SK-N-SH (cell line): ENCODE data around the gene UCP3. TPM values are rescaled to one million over a fixed set of nuclear protein-coding genes. Genes with fewer than 3 reads are reported as not detected.
A peak's percentile ranks its signal among the peaks of the same experiment; 100 is the strongest.

ENCODE experiments used
- CTCF ChIA-PET: fragments of 300-600, 350-600 bp; formaldehyde crosslinking; extraction: SDS; loops from one replicate; lab custom pipeline; 2021; lab: Yijun Ruan, JAX
- POLR2A ChIA-PET: fragments of 350-600 bp; sonication (Branson Sonifier 250); formaldehyde crosslinking; extraction: SDS; loops from one replicate; lab custom pipeline; 2020; ENCODE audit warnings: antibody characterized with exemption, inconsistent platforms; lab: Yijun Ruan, JAX
- DNase-seq: peaks from one replicate; pipeline ENCODE4 v3.0.0; 2012
- H2AFZ ChIP-seq: fragments of 200-600 bp; sonication (generic); 2 replicates; pipeline ENCODE4 v1.8.1; 2016; ENCODE audit warnings: antibody characterized with exemption, mild to moderate bottlenecking, low read depth
- H3F3A ChIP-seq: fragments of 200-600 bp; sonication (generic); replicated peaks from 2 replicates; pipeline ENCODE3; 2016; ENCODE audit warnings: antibody characterized with exemption, mild to moderate bottlenecking; ENCODE audit not compliant: insufficient read depth
- H3K27ac ChIP-seq, 2 experiments: fragments of 200-500 bp in 1 of 2; fragments of 200-600 bp in 1 of 2; sonication (Bioruptor generic) in 1 of 2; sonication (generic), shearing (Covaris generic) in 1 of 2; 2 replicates each; pipeline versions ENCODE4 v1.5.1 to v1.6.1; 2014 to 2016; ENCODE audit warnings: low read depth in 2 of 2, inconsistent platforms in 1 of 2, low read length in 1 of 2, mild to moderate bottlenecking in 1 of 2, mixed read lengths in 1 of 2
- H3K27me3 ChIP-seq: fragments of 200-600 bp; sonication (generic), shearing (Covaris generic); 2 replicates; pipeline ENCODE4 v1.6.1; 2016; ENCODE audit warnings: mixed run types; ENCODE audit not compliant: insufficient read depth
- H3K36me3 ChIP-seq, 2 experiments: fragments of 200-500 bp in 1 of 2; fragments of 200-600 bp in 1 of 2; sonication (Bioruptor generic) in 1 of 2; sonication (generic) in 1 of 2; replicated peaks in 1 of 2; 2 replicates each; pipeline versions ENCODE3 to v1.5.1; 2014 to 2016; ENCODE audit warnings: low read length in 1 of 2, mild to moderate bottlenecking in 1 of 2; ENCODE audit not compliant: insufficient read depth in 2 of 2, control insufficient read depth in 1 of 2
- H3K4me1 ChIP-seq, 2 experiments: fragments of 200-500 bp in 1 of 2; fragments of 200-600 bp in 1 of 2; sonication (Bioruptor generic) in 1 of 2; sonication (generic), shearing (Covaris generic) in 1 of 2; 2 replicates each; pipeline versions ENCODE4 v1.5.1 to v1.6.1; 2014 to 2016; ENCODE audit warnings: low read depth in 1 of 2, low read length in 1 of 2, mixed run types in 1 of 2; ENCODE audit not compliant: insufficient read depth in 2 of 2, control insufficient read depth in 1 of 2
- H3K4me2 ChIP-seq: fragments of 200-600 bp; sonication (generic), shearing (Covaris generic); 2 replicates; pipeline ENCODE4 v1.6.1; 2017; ENCODE audit warnings: mixed run types
- H3K4me3 ChIP-seq, 2 experiments: fragments of 200-500 bp in 1 of 2; fragments of 200-600 bp in 1 of 2; sonication (Bioruptor generic) in 1 of 2; sonication (generic), shearing (Covaris generic) in 1 of 2; 2 replicates each; pipeline versions ENCODE4 v1.5.1 to v1.8.1; 2014 to 2016; ENCODE audit warnings: low read depth in 2 of 2, inconsistent platforms in 1 of 2, low read length in 1 of 2, mild to moderate bottlenecking in 1 of 2, mixed read lengths in 1 of 2, moderate library complexity in 1 of 2
- H3K79me2 ChIP-seq: fragments of 200-600 bp; sonication (generic); 2 replicates; pipeline ENCODE4 v1.8.1; 2017; ENCODE audit warnings: mild to moderate bottlenecking; ENCODE audit not compliant: insufficient read depth
- H3K9ac ChIP-seq: fragments of 200-600 bp; sonication (generic); 2 replicates; pipeline ENCODE4 v1.6.1; 2017; ENCODE audit warnings: mixed run types
- H3K9me2 ChIP-seq: fragments of 200-600 bp; sonication (generic); 2 replicates; pipeline ENCODE4 v1.6.1; 2017; ENCODE audit warnings: mixed run types
- H3K9me3 ChIP-seq: fragments of 200-600 bp; sonication (generic); 2 replicates; pipeline ENCODE4 v1.6.1; 2017; ENCODE audit warnings: mixed run types, mild to moderate bottlenecking, moderate library complexity
- H4K20me1 ChIP-seq: fragments of 200-600 bp; sonication (generic); 2 replicates; pipeline ENCODE4 v1.6.1; 2017; ENCODE audit warnings: mild to moderate bottlenecking, mixed run types; ENCODE audit not compliant: insufficient read depth
- CHD2 ChIP-seq: fragments of 150-350 bp; IDR thresholded peaks from 2 replicates; pipeline ENCODE4 v1.6.1; 2018; ENCODE audit warnings: low read length; ENCODE audit not compliant: partially characterized antibody
- FOSL2 ChIP-seq: IDR thresholded peaks from 2 replicates; pipeline ENCODE4 v1.4.0; 2012; ENCODE audit warnings: low read depth, mild to moderate bottlenecking, moderate library complexity, borderline replicate concordance
- FOXM1 ChIP-seq: IDR thresholded peaks from 2 replicates; pipeline ENCODE4 v1.4.0; 2012; ENCODE audit warnings: low read depth, mild to moderate bottlenecking
- JUND ChIP-seq: IDR thresholded peaks from 2 replicates; pipeline ENCODE4 v1.4.0; 2012
- MAX ChIP-seq: IDR thresholded peaks from 2 replicates; pipeline ENCODE4 v1.4.0; 2012; ENCODE audit warnings: low read depth
- MEF2A ChIP-seq: IDR thresholded peaks from 2 replicates; pipeline ENCODE4 v1.4.0; 2012; ENCODE audit warnings: low read depth, borderline replicate concordance
- MXI1 ChIP-seq: IDR thresholded peaks from 2 replicates; pipeline ENCODE4 v1.6.1; 2012; ENCODE audit warnings: mild to moderate bottlenecking, low read depth, low read length, improper control_type of control experiment
- NRF1 ChIP-seq: IDR thresholded peaks from 2 replicates; pipeline ENCODE4 v1.6.1; 2012; ENCODE audit warnings: low read depth, mild to moderate bottlenecking, low read length
- PBX3 ChIP-seq: IDR thresholded peaks from 2 replicates; pipeline ENCODE4; 2012
- RAD21 ChIP-seq: IDR thresholded peaks from 2 replicates; pipeline ENCODE4 v1.6.1; 2012; ENCODE audit warnings: mild to moderate bottlenecking, low read length
- RCOR1 ChIP-seq: fragments of 150-350 bp; IDR thresholded peaks from 2 replicates; pipeline ENCODE4 v1.6.1; 2017; ENCODE audit warnings: antibody characterized with exemption, low read length
- REST ChIP-seq: IDR thresholded peaks from 2 replicates; pipeline ENCODE4 v1.6.1; 2012; ENCODE audit warnings: mild to moderate bottlenecking, low read depth, low read length, moderate library complexity
- RFX5 ChIP-seq: IDR thresholded peaks from 2 replicates; pipeline ENCODE4 v1.6.1; 2012; ENCODE audit warnings: mild to moderate bottlenecking, improper control_type of control experiment, low read length
- TAF1 ChIP-seq: IDR thresholded peaks from 2 replicates; pipeline ENCODE4 v1.6.1; 2012; ENCODE audit warnings: low read depth, mild to moderate bottlenecking, low read length, moderate library complexity, borderline replicate concordance
- TCF12 ChIP-seq: IDR thresholded peaks from 2 replicates; pipeline ENCODE4 v1.4.0; 2012
- USF2 ChIP-seq: fragments of 150-350 bp; IDR thresholded peaks from 2 replicates; pipeline ENCODE4 v1.6.1; 2017; ENCODE audit warnings: antibody characterized with exemption, low read length, low read depth, borderline replicate concordance
- YY1 ChIP-seq: IDR thresholded peaks from 2 replicates; pipeline ENCODE4 v1.4.0; 2012; ENCODE audit warnings: low read depth, mild to moderate bottlenecking
- WGBS: methylation state at CpG from one replicate; pipeline ENCODE4 v1.1.6; 2017; ENCODE audit warnings: low lambda C conversion rate; 5-methylcytosine and 5-hydroxymethylcytosine counted together
- polyA plus RNA-seq, 3 experiments: library from polyadenylated mRNA; depleted of rRNA; stranded (reverse); fragments of >200 nt; gene quantifications; 2 replicates each; pipeline ENCODE4 v1.2.3, GENCODE V29; 2012

Gene UCP3
- polyA plus RNA-seq, 1 of the 3 experiments (the other 2 are of a cell fraction), result 1.2 TPM

GRCh38 chr11:73965076-73965763, 43.7 kb downstream of the UCP3 start (continued):
- TF ChIP-seq REST (no peak), JUND (no peak), RCOR1 (no peak)

- no peak for DNase-seq
- H3K4me1 ChIP-seq, result peaks cover 4 to 5% of the 10 kb centered on the region in 2 experiments; a peak in 2 of 4 replicates
- CTCF ChIA-PET, result interaction anchor here (0.7 to 3.4 kb wide), 36 partner anchors 8 to 607 kb away, joined by 3 to 21 read pairs (median 4); partner anchors contain the start of genes DNAJB13 and UCP2
Observed at GRCh38 chr11:73963861-73964260, 45.0 kb downstream of the UCP3 start.

More at GRCh38 chr11:73963861-73964260, 45.0 kb downstream of the UCP3 start:
- peak overlapping the region; percentile 70; the same call in 1 of the 2 replicates for H2AFZ ChIP-seq
- 63% methylated on average over 8 of the region's 8 CpGs for WGBS
- H3K4me2 ChIP-seq, result peak overlapping the region; percentile 71; the same call in 1 of the 2 replicates
- no peak overlapping the region for H3K27ac ChIP-seq
- no peaks in the 10 kb centered on the region for H3K9me2 ChIP-seq
- H3K9ac ChIP-seq, result no peak overlapping the region
- TF ChIP-seq MEF2A (no peak), FOSL2 (no peak), MXI1 (no peak), TAF1 (no peak), CHD2 (no peak), USF2 (no peak), JUND (no peak), YY1 (no peak), REST (no peak), RAD21 (no peak), NRF1 (no peak), MAX (no peak), TCF12 (no peak), RFX5 (no peak), FOXM1 (no peak), RCOR1 (no peak), PBX3 (no peak)
- H3K9me3 ChIP-seq, result no peaks in the 10 kb centered on the region
- no peaks in the 10 kb centered on the region for H3K36me3 ChIP-seq
- 0 out of 4 replicates have a peak overlapping the region, but pooled peaks of 1 of the 2 experiments have one; percentile 26 for H3K4me3 ChIP-seq
- H3F3A ChIP-seq, result no peaks in the 10 kb centered on the region
- no peaks in the 10 kb centered on the region for H4K20me1 ChIP-seq
- POLR2A ChIA-PET, result no interaction called here
- no peaks in the 10 kb centered on the region for H3K27me3 ChIP-seq
- H3K79me2 ChIP-seq, result no peaks in the 10 kb centered on the region
